Glomerular endothelial cell (primary cell): ENCODE results near the gene TRIM54. TPM values are rescaled to one million over a fixed set of nuclear protein-coding genes. Genes with fewer than 3 reads are reported as not detected.
A peak's percentile ranks its signal among the peaks of the same experiment; 100 is the strongest.

Experiments
- DNase-seq: peaks from one replicate; pipeline ENCODE4 v3.0.0-alpha.2; 2011; ENCODE audit warnings: low read depth, low spot score; ENCODE audit errors: extremely low read depth
- total RNA-seq: library from RNA; depleted of rRNA; stranded (reverse); fragments of >200 nt; gene quantifications from 2 replicates; pipeline ENCODE4 v1.2.3, GENCODE V29; 2015

TRIM54 gene
- total RNA-seq, 1 donor from 2014 or later = 0.12 TPM

- no peak for DNase-seq
These were observed 71.8 kb downstream of the TRIM54 start for GRCh38 chr2:27353762-27354596.

DNA sequence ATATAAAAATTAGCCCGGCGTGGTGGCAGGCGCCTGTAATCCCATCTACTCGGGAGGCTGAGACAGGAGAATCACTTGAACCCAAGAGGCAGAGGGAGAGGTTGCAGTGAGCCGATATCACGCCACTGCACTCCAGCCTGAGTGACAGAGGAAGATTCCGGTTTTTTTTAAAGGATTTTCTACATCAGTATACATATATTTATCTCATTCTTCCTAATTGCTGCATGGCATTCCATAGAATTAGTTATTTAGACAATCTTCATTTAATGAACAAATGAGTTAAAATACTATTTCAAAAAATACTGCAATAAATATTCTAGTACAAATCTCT lies 72.3 kb downstream of the TRIM54 start:
- no peak for DNase-seq

DNA sequence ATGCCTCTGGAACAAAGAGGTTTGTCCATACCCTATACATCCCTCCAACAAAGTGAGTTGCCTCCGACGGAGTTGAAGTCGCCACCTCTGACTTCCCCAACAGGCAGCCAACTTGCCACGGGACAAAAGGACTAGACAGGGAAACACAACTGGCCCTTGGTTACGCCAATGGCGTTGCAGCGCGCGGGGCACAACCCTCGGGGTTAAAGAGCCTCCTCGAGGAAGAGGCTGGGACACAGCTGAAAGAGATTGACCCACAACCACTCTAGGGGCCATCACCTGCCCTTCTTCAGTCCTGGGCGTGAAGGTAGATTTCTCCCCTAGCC lies 73.8 kb downstream of the TRIM54 start:
- no peak for DNase-seq

- DNase-seq = peak; percentile 85
These were observed 74.4 kb downstream of the TRIM54 start, which contains the start of gene GTF3C2 for GRCh38 chr2:27356382-27357181. Gene GTF3C2, minus strand, starts transcription at chr2:27356764. Its CDS starts 13,210 bp downstream, at chr2:27343554.

Other genes starting within 250 kb of the TRIM54 start
- gene TMEM214, start 249.5 kb upstream of the TRIM54 start, total RNA-seq = 38.6 and 67.7 TPM in 2 replicates
- gene AGBL5, start 230.8 kb upstream of the TRIM54 start, total RNA-seq = 14.8 and 15.0 TPM in 2 replicates
- gene OST4, start 210.8 kb upstream of the TRIM54 start, total RNA-seq = 346 and 478 TPM in 2 replicates
- 3.5 and 7.3 TPM in 2 replicates for gene EMILIN1, start 203.8 kb upstream of the TRIM54 start, total RNA-seq
- 0.58 and 3.1 TPM in 2 replicates for gene KHK, start 195.7 kb upstream of the TRIM54 start, total RNA-seq
- gene CGREF1, start 163.3 kb upstream of the TRIM54 start, total RNA-seq = 0.87 and 3.4 TPM in 2 replicates
- not detected in 2 replicates for gene ABHD1, start 158.6 kb upstream of the TRIM54 start, total RNA-seq
- 53.2 and 66.4 TPM in 2 replicates for gene PREB, start 147.8 kb upstream of the TRIM54 start, total RNA-seq
- not detected in 2 replicates for gene PRR30, start 143.0 kb upstream of the TRIM54 start, total RNA-seq
- gene TCF23, start 133.4 kb upstream of the TRIM54 start, total RNA-seq = not detected in 2 replicates
- 106 and 748 TPM in 2 replicates for gene ATRAID, start 70.4 kb upstream of the TRIM54 start, total RNA-seq
- 19.0 and 24.6 TPM in 2 replicates for gene SLC5A6, start 70.2 kb upstream of the TRIM54 start, total RNA-seq
- gene CAD, start 65.1 kb upstream of the TRIM54 start, total RNA-seq = 41.1 and 56.5 TPM in 2 replicates
- 5.9 and 6.5 TPM in 2 replicates for gene SLC30A3, start 19.4 kb upstream of the TRIM54 start, total RNA-seq
- 0.47 TPM in 1 of 2 replicates, not detected in the other for gene DNAJC5G, start 7.0 kb upstream of the TRIM54 start, total RNA-seq
- 1.4 TPM in 1 of 2 replicates, not detected in the other for gene UCN, start 26.0 kb downstream of the TRIM54 start, total RNA-seq
- 103 and 117 TPM in 2 replicates for gene MPV17, start 40.7 kb downstream of the TRIM54 start, total RNA-seq
- 41.4 and 43.8 TPM in 2 replicates for gene GTF3C2, start 74.3 kb downstream of the TRIM54 start, total RNA-seq
- gene EIF2B4, start 87.9 kb downstream of the TRIM54 start, total RNA-seq = 44.4 and 53.2 TPM in 2 replicates
- 86.8 and 108 TPM in 2 replicates for gene SNX17, start 88.2 kb downstream of the TRIM54 start, total RNA-seq
- gene ZNF513, start 98.3 kb downstream of the TRIM54 start, total RNA-seq = 10.0 and 10.7 TPM in 2 replicates
- 91.9 and 98.8 TPM in 2 replicates for gene PPM1G, start 127.2 kb downstream of the TRIM54 start, total RNA-seq
- gene NRBP1, start 146.2 kb downstream of the TRIM54 start, total RNA-seq = 117 and 130 TPM in 2 replicates
- gene KRTCAP3, start 160.0 kb downstream of the TRIM54 start, total RNA-seq = not detected in 2 replicates
- gene IFT172, start 207.3 kb downstream of the TRIM54 start, total RNA-seq = 13.9 and 26.8 TPM in 2 replicates
- 27.5 and 34.3 TPM in 2 replicates for gene FNDC4, start 212.8 kb downstream of the TRIM54 start, total RNA-seq
- gene GCKR, start 214.4 kb downstream of the TRIM54 start, total RNA-seq = 0.88 and 1.8 TPM in 2 replicates